ENCODE results near the gene EXOC6B. TPM values are rescaled to one million over a fixed set of nuclear protein-coding genes. Genes with fewer than 3 reads are reported as not detected.
A peak's percentile ranks its signal among the peaks of the same experiment; 100 is the strongest.

EXOC6B gene
- total and polyA plus RNA-seq, 9 of the 15 experiments (the other 6 are each of a cell fraction or from before 2014, with no cell fraction given): 0.28 to 4.2 (median 2.0) TPM

DNA sequence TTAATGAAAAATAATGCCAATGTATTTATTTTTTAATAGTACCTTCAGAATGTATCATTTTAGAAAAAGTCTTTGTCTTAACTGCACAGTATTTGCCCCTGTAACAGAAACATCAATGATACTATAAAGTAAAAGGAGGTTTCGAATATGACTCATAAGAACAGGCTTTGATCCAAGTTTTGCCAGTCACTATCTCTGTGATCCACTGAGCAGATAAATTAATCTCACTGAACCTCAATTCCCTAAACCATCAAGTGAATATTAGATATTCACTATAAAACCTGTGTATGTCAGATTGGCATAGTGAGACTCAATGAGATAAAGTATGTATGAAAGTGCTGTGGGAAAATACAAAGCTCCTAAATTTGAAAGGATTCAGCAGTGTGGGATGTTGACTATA lies 292.1 kb downstream of the EXOC6B start:
- intact Hi-C loops (cut with micrococcal nuclease): no loop called here
- Histone ChIP-seq H3K4me3 (no peak overlapping the region), H4K20me1 (replicated peaks; ENCODE audit: control insufficient read depth, insufficient read depth, low read length) (no peaks in the 10 kb centered on the region), H2AFZ (ENCODE audit: low read depth, low read length) (peak overlapping the region; percentile 9; the same call in 1 of the 2 replicates), H3K27me3 (ENCODE audit: control insufficient read depth in 2 of 2, insufficient read depth in 2 of 2, low read length in 2 of 2) (no peaks in the 10 kb centered on the region), H3K36me3 (ENCODE audit: control insufficient read depth, insufficient read depth, low read length) (no peaks in the 10 kb centered on the region), H3K4me2 (ENCODE audit: insufficient read depth, low read length) (no peak overlapping the region), H3K9me1 (ENCODE audit: control insufficient read depth, insufficient read depth, low read length) (no peaks in the 10 kb centered on the region), H3K9me3 (replicated peaks; ENCODE audit: control insufficient read depth, insufficient read depth, low read depth, low read length) (no peaks in the 10 kb centered on the region; the same call in 1 of the 2 replicates), H3K79me2 (ENCODE audit: control insufficient read depth, insufficient read depth, low read length) (no peaks in the 10 kb centered on the region), H3K9ac (ENCODE audit: insufficient read depth in 1 of 2, low read depth in 2 of 2, low read length in 2 of 2) (no peak overlapping the region; a peak in 1 of 4 replicates), H3K27ac (ENCODE audit: extremely low read depth, low read depth, low read length) (peak overlapping the region; percentile 14; the same call in 1 of the 3 replicates), H3K4me1 (replicated peaks in 1 of 2; ENCODE audit: control insufficient read depth in 2 of 2, insufficient read depth in 2 of 2, low read length in 2 of 2) (peaks cover 3 to 17% of the 10 kb centered on the region in 2 experiments; a peak in 3 of 5 replicates)
- POLR2A ChIA-PET: interaction anchor here (1.2 kb wide), 1 partner anchor 18 kb away, joined by 4 read pairs; no protein-coding TSS in a partner anchor
- CTCF ChIA-PET (ENCODE audit: low intra/inter-chr PET ratio): no interaction called here
- peak in 2 of 4 experiments; percentile 28 to 60 for DNase-seq (ENCODE audit: extremely low read depth in 1 of 4, low spot score in 3 of 4)
- in situ Hi-C loops (cut with MboI): no loop called here
- no TSS peak for BruUV-seq (replicated peaks)
- peak; percentile 37 for FAIRE-seq
- WGBS (ENCODE audit: insufficient coverage, low coverage, missing lambda C conversion rate): 0% methylated on average over 1 of the region's 1 CpG
- peak; percentile 72 for ATAC-seq
- no peak for TF ChIP-seq ZNF785 (CRISPR knock-in tag; IDR thresholded peaks at IDR 0.05)
- TF ChIP-seq, protein P1, sequence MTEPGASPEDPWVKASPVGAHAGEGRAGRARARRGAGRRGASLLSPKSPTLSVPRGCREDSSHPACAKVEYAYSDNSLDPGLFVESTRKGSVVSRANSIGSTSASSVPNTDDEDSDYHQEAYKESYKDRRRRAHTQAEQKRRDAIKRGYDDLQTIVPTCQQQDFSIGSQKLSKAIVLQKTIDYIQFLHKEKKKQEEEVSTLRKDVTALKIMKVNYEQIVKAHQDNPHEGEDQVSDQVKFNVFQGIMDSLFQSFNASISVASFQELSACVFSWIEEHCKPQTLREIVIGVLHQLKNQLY (CRISPR knock-in tag; conservative IDR thresholded peaks at IDR 0.05): no peak
- TF ChIP-seq TCFL5 (CRISPR knock-in tag; conservative IDR thresholded peaks at IDR 0.05): no peak
- TF ChIP-seq, protein P2, sequence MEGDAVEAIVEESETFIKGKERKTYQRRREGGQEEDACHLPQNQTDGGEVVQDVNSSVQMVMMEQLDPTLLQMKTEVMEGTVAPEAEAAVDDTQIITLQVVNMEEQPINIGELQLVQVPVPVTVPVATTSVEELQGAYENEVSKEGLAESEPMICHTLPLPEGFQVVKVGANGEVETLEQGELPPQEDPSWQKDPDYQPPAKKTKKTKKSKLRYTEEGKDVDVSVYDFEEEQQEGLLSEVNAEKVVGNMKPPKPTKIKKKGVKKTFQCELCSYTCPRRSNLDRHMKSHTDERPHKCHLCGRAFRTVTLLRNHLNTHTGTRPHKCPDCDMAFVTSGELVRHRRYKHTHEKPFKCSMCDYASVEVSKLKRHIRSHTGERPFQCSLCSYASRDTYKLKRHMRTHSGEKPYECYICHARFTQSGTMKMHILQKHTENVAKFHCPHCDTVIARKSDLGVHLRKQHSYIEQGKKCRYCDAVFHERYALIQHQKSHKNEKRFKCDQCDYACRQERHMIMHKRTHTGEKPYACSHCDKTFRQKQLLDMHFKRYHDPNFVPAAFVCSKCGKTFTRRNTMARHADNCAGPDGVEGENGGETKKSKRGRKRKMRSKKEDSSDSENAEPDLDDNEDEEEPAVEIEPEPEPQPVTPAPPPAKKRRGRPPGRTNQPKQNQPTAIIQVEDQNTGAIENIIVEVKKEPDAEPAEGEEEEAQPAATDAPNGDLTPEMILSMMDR (IDR thresholded peaks at IDR 0.05 in 2 of 3, conservative IDR thresholded peaks at IDR 0.05 in 1 of 3; ENCODE audit: insufficient read depth in 2 of 3, low read depth in 1 of 3, low read length in 3 of 3): no peak
- no peak for TF ChIP-seq ARID2 (IDR thresholded peaks at IDR 0.05)
- no peak for TF ChIP-seq ZNF699 (CRISPR knock-in tag; IDR thresholded peaks at IDR 0.05; ENCODE audit: insufficient replicate concordance)
- peak; percentile 50; the same call in 1 of the 2 replicates for TF ChIP-seq MTA2 (IDR thresholded peaks at IDR 0.05; ENCODE audit: low read depth)
- no peak for TF ChIP-seq HNRNPLL (IDR thresholded peaks at IDR 0.05; ENCODE audit: low read depth, low read length, poor library complexity, severe bottlenecking)
- no peak for TF ChIP-seq JUNB (CRISPR knock-in tag; conservative IDR thresholded peaks at IDR 0.05)
- no peak for TF ChIP-seq ZNF583 (CRISPR knock-in tag; IDR thresholded peaks at IDR 0.05)
- TF ChIP-seq ZNF143 (CRISPR knock-in tag; IDR thresholded peaks at IDR 0.05): no peak
- no peak for TF ChIP-seq RAD51 (IDR thresholded peaks at IDR 0.05; ENCODE audit: borderline replicate concordance, low read depth)
- no peak for TF ChIP-seq SIRT6 (IDR thresholded peaks at IDR 0.05; ENCODE audit: low read depth, low read length)
- no peak for TF ChIP-seq SMC3 (conservative IDR thresholded peaks at IDR 0.05; ENCODE audit: insufficient read depth, low read depth, low read length)
- TF ChIP-seq, protein P3, sequence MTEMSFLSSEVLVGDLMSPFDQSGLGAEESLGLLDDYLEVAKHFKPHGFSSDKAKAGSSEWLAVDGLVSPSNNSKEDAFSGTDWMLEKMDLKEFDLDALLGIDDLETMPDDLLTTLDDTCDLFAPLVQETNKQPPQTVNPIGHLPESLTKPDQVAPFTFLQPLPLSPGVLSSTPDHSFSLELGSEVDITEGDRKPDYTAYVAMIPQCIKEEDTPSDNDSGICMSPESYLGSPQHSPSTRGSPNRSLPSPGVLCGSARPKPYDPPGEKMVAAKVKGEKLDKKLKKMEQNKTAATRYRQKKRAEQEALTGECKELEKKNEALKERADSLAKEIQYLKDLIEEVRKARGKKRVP (CRISPR knock-in tag; IDR thresholded peaks at IDR 0.05): no peak
- TF ChIP-seq MXI1 (IDR thresholded peaks at IDR 0.05; ENCODE audit: low read depth, low read length): no peak
- no peak for TF ChIP-seq RBM17 (IDR thresholded peaks at IDR 0.05; ENCODE audit: borderline replicate concordance, low read depth, low read length)
- no peak for TF ChIP-seq ZNF184 (CRISPR knock-in tag; IDR thresholded peaks at IDR 0.05)
- TF ChIP-seq CBFA2T2 (conservative IDR thresholded peaks at IDR 0.05): peak; percentile 84

Measured in K562 (cell line).